ENCODE measurements around the gene ARHGEF7.

DNA sequence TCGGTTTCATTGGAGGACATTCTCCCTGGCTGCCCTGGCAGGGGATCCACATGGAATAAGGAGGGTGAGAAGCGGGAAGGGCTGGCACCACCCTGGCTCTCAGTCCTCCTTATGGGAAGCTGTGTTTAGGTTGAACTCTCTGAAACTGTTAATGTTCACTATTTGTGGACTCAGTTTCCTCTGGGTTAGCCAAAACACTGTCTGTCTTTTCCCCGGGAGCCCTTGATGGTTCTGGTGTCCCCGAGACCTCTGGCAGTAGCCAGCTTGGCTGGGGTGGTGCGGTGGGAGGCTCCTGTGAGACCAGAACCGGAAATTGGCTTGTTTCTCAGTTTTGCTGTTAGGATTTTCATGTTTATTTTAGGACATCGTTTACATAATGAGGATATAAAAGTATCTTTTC, 157.0 kb downstream of the ARHGEF7 start:
- no peak for TF ChIP-seq POLR2AphosphoS5 (IDR thresholded peaks at IDR 0.05)
- no peak for TF ChIP-seq POLR2A (IDR thresholded peaks at IDR 0.05)
- TF ChIP-seq, protein P1, sequence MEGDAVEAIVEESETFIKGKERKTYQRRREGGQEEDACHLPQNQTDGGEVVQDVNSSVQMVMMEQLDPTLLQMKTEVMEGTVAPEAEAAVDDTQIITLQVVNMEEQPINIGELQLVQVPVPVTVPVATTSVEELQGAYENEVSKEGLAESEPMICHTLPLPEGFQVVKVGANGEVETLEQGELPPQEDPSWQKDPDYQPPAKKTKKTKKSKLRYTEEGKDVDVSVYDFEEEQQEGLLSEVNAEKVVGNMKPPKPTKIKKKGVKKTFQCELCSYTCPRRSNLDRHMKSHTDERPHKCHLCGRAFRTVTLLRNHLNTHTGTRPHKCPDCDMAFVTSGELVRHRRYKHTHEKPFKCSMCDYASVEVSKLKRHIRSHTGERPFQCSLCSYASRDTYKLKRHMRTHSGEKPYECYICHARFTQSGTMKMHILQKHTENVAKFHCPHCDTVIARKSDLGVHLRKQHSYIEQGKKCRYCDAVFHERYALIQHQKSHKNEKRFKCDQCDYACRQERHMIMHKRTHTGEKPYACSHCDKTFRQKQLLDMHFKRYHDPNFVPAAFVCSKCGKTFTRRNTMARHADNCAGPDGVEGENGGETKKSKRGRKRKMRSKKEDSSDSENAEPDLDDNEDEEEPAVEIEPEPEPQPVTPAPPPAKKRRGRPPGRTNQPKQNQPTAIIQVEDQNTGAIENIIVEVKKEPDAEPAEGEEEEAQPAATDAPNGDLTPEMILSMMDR (IDR thresholded peaks at IDR 0.05) = no peak
